ENCODE measurements around the gene PPP4R1.

DNA sequence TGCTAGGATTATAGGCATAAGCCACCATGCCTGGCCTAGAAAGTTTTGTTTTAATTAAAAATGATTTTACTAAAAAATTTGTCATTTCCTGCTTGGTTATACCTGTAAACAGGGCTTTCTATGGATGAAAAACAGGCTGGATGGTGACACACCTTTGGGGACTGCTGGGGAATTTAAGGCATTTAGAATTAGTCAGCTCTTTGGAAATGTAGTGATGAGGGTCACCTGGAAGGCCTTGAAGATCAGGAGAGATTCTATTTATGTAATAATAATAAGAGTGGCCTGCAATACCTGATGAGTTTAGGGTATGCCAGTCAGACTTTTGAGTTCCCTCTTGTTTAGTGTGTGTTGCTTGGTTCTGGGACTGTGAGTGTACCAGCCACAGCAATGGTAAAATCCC is 87.9 kb downstream of the PPP4R1 start:
- TF ChIP-seq, protein P1, sequence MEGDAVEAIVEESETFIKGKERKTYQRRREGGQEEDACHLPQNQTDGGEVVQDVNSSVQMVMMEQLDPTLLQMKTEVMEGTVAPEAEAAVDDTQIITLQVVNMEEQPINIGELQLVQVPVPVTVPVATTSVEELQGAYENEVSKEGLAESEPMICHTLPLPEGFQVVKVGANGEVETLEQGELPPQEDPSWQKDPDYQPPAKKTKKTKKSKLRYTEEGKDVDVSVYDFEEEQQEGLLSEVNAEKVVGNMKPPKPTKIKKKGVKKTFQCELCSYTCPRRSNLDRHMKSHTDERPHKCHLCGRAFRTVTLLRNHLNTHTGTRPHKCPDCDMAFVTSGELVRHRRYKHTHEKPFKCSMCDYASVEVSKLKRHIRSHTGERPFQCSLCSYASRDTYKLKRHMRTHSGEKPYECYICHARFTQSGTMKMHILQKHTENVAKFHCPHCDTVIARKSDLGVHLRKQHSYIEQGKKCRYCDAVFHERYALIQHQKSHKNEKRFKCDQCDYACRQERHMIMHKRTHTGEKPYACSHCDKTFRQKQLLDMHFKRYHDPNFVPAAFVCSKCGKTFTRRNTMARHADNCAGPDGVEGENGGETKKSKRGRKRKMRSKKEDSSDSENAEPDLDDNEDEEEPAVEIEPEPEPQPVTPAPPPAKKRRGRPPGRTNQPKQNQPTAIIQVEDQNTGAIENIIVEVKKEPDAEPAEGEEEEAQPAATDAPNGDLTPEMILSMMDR (conservative IDR thresholded peaks at IDR 0.05; ENCODE audit: low read depth, low read length): no peak
- no peak for TF ChIP-seq EZH2 (IDR thresholded peaks at IDR 0.05; ENCODE audit: borderline replicate concordance, low read depth, low read length, poor library complexity, severe bottlenecking)

All from A673 (cell line).